ENCODE measurements around the gene MADD. TPM values are rescaled to one million over a fixed set of nuclear protein-coding genes. Genes with fewer than 3 reads are reported as not detected.

MADD gene
- total and polyA plus RNA-seq, 2 experiments from 2014 or later, result 13.4 to 43.8 TPM

GRCh38 chr11:47242596-47243192 lies 27.2 kb upstream of the MADD start (continued):
- no peak for TF ChIP-seq ZNF462 (CRISPR knock-in tag; IDR thresholded peaks at IDR 0.05)
- no peak for TF ChIP-seq ETS1 (IDR thresholded peaks at IDR 0.05)
- no peak for TF ChIP-seq REST (IDR thresholded peaks at IDR 0.05; ENCODE audit: unreplicated experiment)
- no peak for TF ChIP-seq STAT1 (IDR thresholded peaks at IDR 0.05; ENCODE audit: unreplicated experiment)
- no peak for TF ChIP-seq POLR2AphosphoS5 (IDR thresholded peaks at IDR 0.05; ENCODE audit: low read depth)

All from GM23338 (cell line).